Heart right ventricle (tissue), 16 donors: ENCODE measurements around the gene IRX2. TPM values are rescaled to one million over a fixed set of nuclear protein-coding genes. Genes with fewer than 3 reads are reported as not detected.

Experiments
- ATAC-seq, 8 donors: fragments of 200-7000 bp; cut with Tn5 transposase; one replicate each; pipeline ENCODE4 v1.9.1; 2020; ENCODE audit warnings: mild to moderate bottlenecking in 8 of 8, moderate library complexity in 8 of 8, moderate number of reproducible peaks in 1 of 8
- DNase-seq, 2 donors: peaks; one replicate each; pipeline ENCODE4 v3.0.0-alpha.2; 2020
- H3K27ac ChIP-seq, 10 donors: fragments of 200-600 bp; sonication (generic) in 2 of 10; one replicate each; pipeline versions ENCODE4 v1.5.0 to v1.8.0; 2020 to 2022; ENCODE audit warnings: mild to moderate bottlenecking in 3 of 10
- H3K27me3 ChIP-seq, 7 donors: fragments of 200-600 bp; one replicate each; pipeline ENCODE4 v1.8.0; 2021 to 2022; ENCODE audit warnings: mild to moderate bottlenecking in 2 of 7
- H3K36me3 ChIP-seq, 9 donors: fragments of 200-600 bp; sonication (generic) in 1 of 9; one replicate each; pipeline versions ENCODE4 v1.5.0 to v1.8.0; 2020 to 2022; ENCODE audit warnings: mild to moderate bottlenecking in 2 of 9
- H3K4me1 ChIP-seq, 9 donors: fragments of 200-600 bp; sonication (generic) in 1 of 9; one replicate each; pipeline versions ENCODE4 v1.5.0 to v1.8.0; 2020 to 2022; ENCODE audit warnings: mild to moderate bottlenecking in 4 of 9
- H3K4me3 ChIP-seq, 10 donors: fragments of 200-600 bp; sonication (generic) in 2 of 10; one replicate each; pipeline versions ENCODE4 v1.5.0 to v1.8.0; 2020 to 2022; ENCODE audit warnings: mild to moderate bottlenecking in 7 of 10, moderate library complexity in 2 of 10
- H3K9me3 ChIP-seq, 11 donors: fragments of 200-600 bp in 10 of 11; sonication (generic) in 2 of 11; one replicate each; pipeline versions ENCODE4 v1.5.0 to v1.8.0; 2013 to 2022; ENCODE audit warnings: mild to moderate bottlenecking in 2 of 11, control low read depth in 1 of 11, moderate library complexity in 1 of 11
- WGBS, 2 donors: extraction: QIAGEN DNeasy Blood & Tissue Kit; methylation state at CpG; one replicate each; pipeline ENCODE4 v1.1.7; 2013; ENCODE audit warnings: inconsistent platforms in 1 of 2; 5-methylcytosine and 5-hydroxymethylcytosine counted together
- intact Hi-C, 10 donors: fragments of 100-400 bp; cut with DNase I; formaldehyde crosslinking; loops; one replicate each; pipeline versions ENCODE4 v1.11.1 to v1.14.2; 2022
- polyA plus RNA-seq, 2 donors: library from polyadenylated mRNA; stranded (reverse); fragments of 200-250 nt; gene quantifications; one replicate each; pipeline ENCODE4 v1.2.3, GENCODE V29; 2013
- total RNA-seq, 10 donors: library from RNA; stranded (reverse); fragmentation: NEBNext Ultra II Directional in 3 of 10; extraction: Animal tissue kit (Norgen Biotek cat#: 25700) in 3 of 10; gene quantifications; one replicate each; pipeline versions ENCODE4 v1.2.1 to v1.2.4, GENCODE V29; 2021 to 2023
- TF ChIP-seq, protein P1 (sequence below), 9 donors: fragments of 200-600 bp; sonication (generic) in 2 of 9; IDR thresholded peaks; one replicate each; pipeline versions ENCODE4 v1.5.0 to v1.8.0; 2021 to 2022; ENCODE audit warnings: antibody characterized with exemption in 9 of 9, mild to moderate bottlenecking in 5 of 9, moderate library complexity in 1 of 9
- donor health status: Arrhythmogenic right ventricular cardiomyopathy.
- donor health status: ischemic (EF 13 %, LVEDD 7.1; RV severe dilation, severe dysfunction).
- donor health status: healthy with polysubstance abuse.
- donor health status: DM: no; HTN: yes; CAD: no.
- donor health status: DM: no; HTN: no; CAD: no.
- donor health status: ischemic (EF 25% LVEDD 6.9; RV normal size, moderate dysfunction).
- donor health status: ischemic (EF 25% LVEDD 5.7; RV mildly dilated, moderate dysfunction).
- donor health status: healthy.
- donor health status: DM: yes; HTN: yes; CAD: no.
- donor health status: Ischemic cardiomyopathy.
- donor health status: ischemic (EF 35%, LVEDD 5.7; RV mildly dilated, moderate dysfunction).
- donor health status: nonischemic (EF 11% LVEDD 7.7; RV severe dilation, severe dysfunction).
- donor health status: DM: yes; HTN: yes; CAD: no.
- donor health status: PGD.
- donor health status: ischemic (EF 29% LVEDD 5.4; RV normal size, mild dysfunction).
- donor health status: nonischemic (EF 23%, LVEDD 6.1; RV moderate dilation, normal function).

Gene IRX2
- total and polyA plus RNA-seq, 12 donors: 0.09 to 6.4 (median 1.3) TPM

DNA sequence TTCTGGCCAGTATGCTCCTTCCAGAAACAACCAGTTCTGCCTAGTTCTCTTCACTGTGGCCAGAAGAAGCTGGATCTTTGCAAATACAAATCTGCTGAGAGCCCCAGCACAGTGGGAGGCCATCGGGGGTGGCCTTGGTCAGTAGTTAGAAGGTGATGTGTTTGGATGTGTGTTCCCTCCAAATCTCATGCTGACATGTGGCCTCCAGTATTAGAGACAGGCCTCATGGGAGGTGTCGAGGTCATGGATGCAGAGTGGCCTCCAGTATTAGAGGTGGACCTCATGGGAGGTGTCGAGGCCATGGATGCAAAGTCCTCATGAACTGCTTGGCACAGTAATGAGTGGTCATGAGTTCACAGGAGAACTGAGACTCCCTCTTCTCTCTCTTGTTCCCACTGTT is 7.6 kb upstream of the IRX2 start:
- H3K9me3 ChIP-seq: no peaks in the 10 kb centered on the region
- intact Hi-C loops: no loop called here
- DNase-seq (no peak), ATAC-seq (no peak)
- H3K27me3 ChIP-seq: peaks cover 33 to 92% (median 76%) of the 10 kb centered on the region in 7 donors
- no peak overlapping the region for H3K4me3 ChIP-seq
- TF ChIP-seq, protein P1, sequence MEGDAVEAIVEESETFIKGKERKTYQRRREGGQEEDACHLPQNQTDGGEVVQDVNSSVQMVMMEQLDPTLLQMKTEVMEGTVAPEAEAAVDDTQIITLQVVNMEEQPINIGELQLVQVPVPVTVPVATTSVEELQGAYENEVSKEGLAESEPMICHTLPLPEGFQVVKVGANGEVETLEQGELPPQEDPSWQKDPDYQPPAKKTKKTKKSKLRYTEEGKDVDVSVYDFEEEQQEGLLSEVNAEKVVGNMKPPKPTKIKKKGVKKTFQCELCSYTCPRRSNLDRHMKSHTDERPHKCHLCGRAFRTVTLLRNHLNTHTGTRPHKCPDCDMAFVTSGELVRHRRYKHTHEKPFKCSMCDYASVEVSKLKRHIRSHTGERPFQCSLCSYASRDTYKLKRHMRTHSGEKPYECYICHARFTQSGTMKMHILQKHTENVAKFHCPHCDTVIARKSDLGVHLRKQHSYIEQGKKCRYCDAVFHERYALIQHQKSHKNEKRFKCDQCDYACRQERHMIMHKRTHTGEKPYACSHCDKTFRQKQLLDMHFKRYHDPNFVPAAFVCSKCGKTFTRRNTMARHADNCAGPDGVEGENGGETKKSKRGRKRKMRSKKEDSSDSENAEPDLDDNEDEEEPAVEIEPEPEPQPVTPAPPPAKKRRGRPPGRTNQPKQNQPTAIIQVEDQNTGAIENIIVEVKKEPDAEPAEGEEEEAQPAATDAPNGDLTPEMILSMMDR (IDR thresholded peaks at IDR 0.05): no peak
- WGBS, 2 donors: 81 to 86% methylated on average over 3 of the region's 3 CpGs
- H3K36me3 ChIP-seq: no peaks in the 10 kb centered on the region
- peaks cover 0 to 30% (median 19%) of the 10 kb centered on the region in 9 donors for H3K4me1 ChIP-seq
- no peak overlapping the region for H3K27ac ChIP-seq

DNA sequence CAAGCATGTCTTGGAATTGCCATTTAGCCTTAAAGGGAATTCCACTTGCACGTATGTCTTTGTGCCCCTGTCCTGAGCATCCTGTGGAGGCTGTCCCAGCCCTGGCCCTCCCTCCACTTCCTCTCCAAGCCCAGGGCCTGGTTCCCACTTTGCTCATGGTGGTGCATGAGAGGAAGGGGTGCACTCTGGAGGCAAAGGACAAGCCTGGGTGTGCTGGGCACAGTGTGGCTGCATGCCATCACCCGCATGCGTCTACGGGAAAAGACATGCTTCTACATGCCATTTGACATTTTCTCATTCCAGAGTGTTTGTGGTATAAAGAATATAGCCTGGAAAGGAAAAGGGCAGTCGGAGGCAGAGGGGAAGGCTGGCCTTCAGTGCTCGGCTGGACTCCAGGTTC is 7.2 kb upstream of the IRX2 start:
- H3K4me1 ChIP-seq: peaks cover 0 to 33% (median 19%) of the 10 kb centered on the region in 9 donors
- WGBS, 2 donors: 77 to 79% methylated on average over 6 of the region's 6 CpGs
- intact Hi-C loops: no loop called here
- DNase-seq (no peak), ATAC-seq (no peak)
- H3K27ac ChIP-seq: no peak overlapping the region
- no peaks in the 10 kb centered on the region for H3K9me3 ChIP-seq
- TF ChIP-seq, protein P1 (IDR thresholded peaks at IDR 0.05): no peak
- no peaks in the 10 kb centered on the region for H3K36me3 ChIP-seq
- H3K4me3 ChIP-seq: no peak overlapping the region
- peaks cover 33 to 94% (median 81%) of the 10 kb centered on the region in 7 donors for H3K27me3 ChIP-seq

DNA sequence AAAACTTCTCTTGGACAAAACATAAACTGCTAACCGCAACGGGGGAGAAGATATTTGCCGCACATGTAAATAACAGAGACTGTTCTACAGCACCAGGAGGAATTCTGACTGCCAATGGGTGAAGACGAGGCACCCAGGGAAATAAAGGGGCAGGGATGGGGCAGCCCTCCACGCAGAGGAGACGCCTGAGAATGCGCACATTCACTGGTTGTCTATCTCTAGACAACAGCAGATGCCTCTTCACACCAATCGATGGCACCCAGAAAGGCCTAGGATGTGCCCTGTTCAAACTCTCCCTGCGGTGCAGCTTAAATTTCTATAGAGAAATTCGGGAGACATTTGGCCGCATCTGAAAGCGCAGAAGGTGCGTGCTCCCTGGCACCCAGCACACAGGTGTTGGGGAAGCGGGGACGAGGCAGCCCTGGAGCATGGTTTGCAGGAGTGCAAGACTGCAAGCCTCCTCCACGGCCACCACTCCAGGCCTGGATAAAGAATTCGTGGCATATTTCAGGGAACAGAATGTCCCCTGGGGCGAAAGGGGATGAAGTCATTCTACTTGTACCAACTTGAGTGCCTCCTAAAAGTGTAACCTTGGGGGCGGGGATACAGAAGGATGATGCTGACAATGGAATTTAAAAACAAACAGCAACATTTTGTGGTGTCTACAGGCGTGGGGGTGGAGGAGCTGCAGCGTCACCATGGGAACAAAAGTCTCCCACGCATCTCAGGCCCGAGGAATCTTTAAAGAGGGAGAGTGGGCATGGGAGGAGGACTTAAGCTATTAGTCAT is 6.3 kb upstream of the IRX2 start:
- ATAC-seq: no peak
- Histone ChIP-seq H3K27me3 (peaks cover 40 to 95% (median 88%) of the 10 kb centered on the region in 7 donors), H3K4me1 (peaks cover 0 to 38% (median 19%) of the 10 kb centered on the region in 9 donors), H3K9me3 (no peaks in the 10 kb centered on the region), H3K4me3 (no peak overlapping the region), H3K36me3 (no peaks in the 10 kb centered on the region), H3K27ac (no peak overlapping the region)
- DNase-seq: no peak
- TF ChIP-seq, protein P1 (IDR thresholded peaks at IDR 0.05): no peak
- 24 to 33% methylated on average over 23 of the region's 23 CpGs for WGBS, 2 donors
- intact Hi-C loops: no loop called here

DNA sequence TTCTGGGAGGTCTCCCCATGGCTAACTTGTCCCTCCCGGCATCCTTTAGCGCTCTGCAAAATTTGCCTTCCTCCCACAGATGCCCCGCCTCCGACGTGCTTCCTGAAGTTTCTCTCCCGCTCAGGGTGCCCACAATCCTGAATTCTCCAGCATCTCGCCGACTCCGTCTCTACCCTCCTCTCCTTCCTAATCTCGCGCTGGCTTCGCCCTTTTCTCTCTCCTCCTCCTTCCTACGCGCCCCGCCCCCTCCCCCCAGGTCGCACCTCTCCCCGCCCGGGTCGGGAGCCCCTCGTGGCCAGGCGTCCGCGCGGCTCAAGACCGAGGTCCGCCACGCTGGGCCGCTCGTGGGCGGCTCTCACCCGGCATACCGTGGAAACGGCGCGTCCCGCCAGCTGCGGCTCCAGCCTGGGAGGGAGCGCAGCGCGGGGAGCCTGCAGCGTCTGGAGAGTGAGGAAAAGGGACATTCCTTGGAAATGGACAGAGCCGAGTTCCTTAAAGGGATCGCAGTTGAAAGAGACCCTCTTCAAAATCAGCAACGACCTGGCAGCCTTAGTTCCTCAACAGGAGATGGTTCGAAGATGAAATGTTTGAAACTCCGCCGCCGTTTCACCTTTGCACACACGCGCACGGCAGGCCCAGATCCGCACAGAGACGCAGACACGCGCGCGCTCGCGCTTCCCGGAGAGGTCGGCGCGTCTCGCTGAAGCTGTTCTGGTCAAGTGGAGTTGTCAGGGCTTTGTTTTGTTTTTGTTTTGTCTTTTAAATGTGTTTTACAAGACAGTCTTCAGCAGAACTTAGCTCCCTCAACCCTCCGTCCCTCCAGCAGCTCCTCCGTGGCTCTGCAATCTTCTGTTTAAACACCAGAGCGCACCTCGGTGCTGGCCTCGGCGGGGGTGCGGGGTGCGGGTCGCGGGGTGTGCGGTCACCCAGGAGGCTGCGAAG is 5.0 kb upstream of the IRX2 start:
- TF ChIP-seq, protein P1 (IDR thresholded peaks at IDR 0.05): no peak
- H3K27me3 ChIP-seq: peaks cover 42 to 100% (median 91%) of the 10 kb centered on the region in 7 donors
- no peaks in the 10 kb centered on the region for H3K36me3 ChIP-seq
- peak in 2 of 8 donors; percentile 4 to 21 for ATAC-seq
- peaks cover 0 to 46% (median 21%) of the 10 kb centered on the region in 9 donors for H3K4me1 ChIP-seq
- intact Hi-C loops: no loop called here
- peak overlapping the region; percentile 18 to 52 (median 45) for H3K4me3 ChIP-seq
- peak overlapping the region in 4 of 10 donors; percentile 26 to 47 (median 34) for H3K27ac ChIP-seq
- WGBS, 2 donors: 1% methylated on average over 76 of the region's 76 CpGs
- no peaks in the 10 kb centered on the region for H3K9me3 ChIP-seq
- DNase-seq: no peak
